Measurements from ENCODE around the gene NPL.

- no peak for TF ChIP-seq CTCF (IDR thresholded peaks at IDR 0.05; ENCODE audit: extremely low read depth in 1 of 2, insufficient read depth in 1 of 2, low read depth in 1 of 2, low read length in 2 of 2)
- no peak for TF ChIP-seq EZH2 (IDR thresholded peaks at IDR 0.05; ENCODE audit: borderline replicate concordance, low read depth, low read length, severe bottlenecking)
- no peak for TF ChIP-seq POLR2A (IDR thresholded peaks at IDR 0.05; ENCODE audit: low read depth, low read length)
- no peak for TF ChIP-seq POLR2AphosphoS5 (IDR thresholded peaks at IDR 0.05; ENCODE audit: insufficient read depth, low read depth, low read length)
- TF ChIP-seq FOS (IDR thresholded peaks at IDR 0.05; ENCODE audit: borderline replicate concordance, insufficient read depth, low read length): no peak
- TF ChIP-seq GATA2 (IDR thresholded peaks at IDR 0.05; ENCODE audit: insufficient read depth, insufficient read length, low read depth, low read length): no peak
- no peak for TF ChIP-seq MAX (IDR thresholded peaks at IDR 0.05; ENCODE audit: insufficient read depth, insufficient read length)
These were observed 57.5 kb downstream of the NPL start for GRCh38 chr1:182847105-182847504.
